Neutrophil (primary cell): ENCODE data around the gene IL17RC.

Experiments used
- H3K27ac ChIP-seq: fragments of 200-600 bp; sonication (generic); 2 replicates; pipeline ENCODE4 v1.5.1; 2016; ENCODE audit warnings: mild to moderate bottlenecking, moderate library complexity
- H3K27me3 ChIP-seq: fragments of 200-600 bp; sonication (generic); 2 replicates; pipeline ENCODE4 v1.6.0; 2016; ENCODE audit warnings: mild to moderate bottlenecking
- H3K36me3 ChIP-seq: fragments of 200-600 bp; sonication (generic); 2 replicates; pipeline ENCODE4 v1.5.1; 2017
- H3K4me1 ChIP-seq, 2 experiments: fragments of 200-600 bp in 1 of 2; sonication (generic) in 1 of 2; 1 replicate in 1 of 2; 2 replicates in 1 of 2; pipeline versions ENCODE4 v1.5.1 to v1.6.1; 2013 to 2016; ENCODE audit warnings: low read depth in 1 of 2, low read length in 1 of 2, mild to moderate bottlenecking in 1 of 2, moderate library complexity in 1 of 2; ENCODE audit not compliant: control insufficient read depth in 1 of 2, insufficient read depth in 1 of 2
- H3K4me3 ChIP-seq, 2 experiments: fragments of 200-600 bp in 1 of 2; sonication (generic) in 1 of 2; 1 replicate in 1 of 2; 2 replicates in 1 of 2; pipeline ENCODE4 v1.5.1; 2013 to 2016; ENCODE audit warnings: low read depth in 1 of 2, low read length in 1 of 2, mild to moderate bottlenecking in 1 of 2, moderate library complexity in 1 of 2
- H3K9me3 ChIP-seq: fragments of 200-600 bp; sonication (generic); 2 replicates; pipeline ENCODE4 v1.5.1; 2016
- TF ChIP-seq, protein P1 (sequence below): fragments of 200-600 bp; sonication (generic); IDR thresholded peaks from 2 replicates; pipeline ENCODE4 v1.5.1; 2016; ENCODE audit warnings: antibody characterized with exemption

IL17RC gene

GRCh38 chr3:9951126-9951525 lies 34.2 kb downstream of the IL17RC start:
- no peak overlapping the region for H3K4me3 ChIP-seq
- H3K4me1 ChIP-seq: peaks cover 15 to 16% of the 10 kb centered on the region in 2 experiments
- no peaks in the 10 kb centered on the region for H3K36me3 ChIP-seq
- H3K27ac ChIP-seq: no peak overlapping the region
- peaks cover 27% of the 10 kb centered on the region for H3K27me3 ChIP-seq
- TF ChIP-seq, protein P1, sequence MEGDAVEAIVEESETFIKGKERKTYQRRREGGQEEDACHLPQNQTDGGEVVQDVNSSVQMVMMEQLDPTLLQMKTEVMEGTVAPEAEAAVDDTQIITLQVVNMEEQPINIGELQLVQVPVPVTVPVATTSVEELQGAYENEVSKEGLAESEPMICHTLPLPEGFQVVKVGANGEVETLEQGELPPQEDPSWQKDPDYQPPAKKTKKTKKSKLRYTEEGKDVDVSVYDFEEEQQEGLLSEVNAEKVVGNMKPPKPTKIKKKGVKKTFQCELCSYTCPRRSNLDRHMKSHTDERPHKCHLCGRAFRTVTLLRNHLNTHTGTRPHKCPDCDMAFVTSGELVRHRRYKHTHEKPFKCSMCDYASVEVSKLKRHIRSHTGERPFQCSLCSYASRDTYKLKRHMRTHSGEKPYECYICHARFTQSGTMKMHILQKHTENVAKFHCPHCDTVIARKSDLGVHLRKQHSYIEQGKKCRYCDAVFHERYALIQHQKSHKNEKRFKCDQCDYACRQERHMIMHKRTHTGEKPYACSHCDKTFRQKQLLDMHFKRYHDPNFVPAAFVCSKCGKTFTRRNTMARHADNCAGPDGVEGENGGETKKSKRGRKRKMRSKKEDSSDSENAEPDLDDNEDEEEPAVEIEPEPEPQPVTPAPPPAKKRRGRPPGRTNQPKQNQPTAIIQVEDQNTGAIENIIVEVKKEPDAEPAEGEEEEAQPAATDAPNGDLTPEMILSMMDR: no peak
- H3K9me3 ChIP-seq: no peaks in the 10 kb centered on the region

GRCh38 chr3:9951598-9951961 lies 34.7 kb downstream of the IL17RC start:
- H3K36me3 ChIP-seq: no peaks in the 10 kb centered on the region
- H3K4me3 ChIP-seq: no peak overlapping the region
- H3K27me3 ChIP-seq: peaks cover 27% of the 10 kb centered on the region
- peaks cover 12 to 14% of the 10 kb centered on the region in 2 experiments for H3K4me1 ChIP-seq
- H3K9me3 ChIP-seq: no peaks in the 10 kb centered on the region
- TF ChIP-seq, protein P1: no peak
- H3K27ac ChIP-seq: no peak overlapping the region

DNA sequence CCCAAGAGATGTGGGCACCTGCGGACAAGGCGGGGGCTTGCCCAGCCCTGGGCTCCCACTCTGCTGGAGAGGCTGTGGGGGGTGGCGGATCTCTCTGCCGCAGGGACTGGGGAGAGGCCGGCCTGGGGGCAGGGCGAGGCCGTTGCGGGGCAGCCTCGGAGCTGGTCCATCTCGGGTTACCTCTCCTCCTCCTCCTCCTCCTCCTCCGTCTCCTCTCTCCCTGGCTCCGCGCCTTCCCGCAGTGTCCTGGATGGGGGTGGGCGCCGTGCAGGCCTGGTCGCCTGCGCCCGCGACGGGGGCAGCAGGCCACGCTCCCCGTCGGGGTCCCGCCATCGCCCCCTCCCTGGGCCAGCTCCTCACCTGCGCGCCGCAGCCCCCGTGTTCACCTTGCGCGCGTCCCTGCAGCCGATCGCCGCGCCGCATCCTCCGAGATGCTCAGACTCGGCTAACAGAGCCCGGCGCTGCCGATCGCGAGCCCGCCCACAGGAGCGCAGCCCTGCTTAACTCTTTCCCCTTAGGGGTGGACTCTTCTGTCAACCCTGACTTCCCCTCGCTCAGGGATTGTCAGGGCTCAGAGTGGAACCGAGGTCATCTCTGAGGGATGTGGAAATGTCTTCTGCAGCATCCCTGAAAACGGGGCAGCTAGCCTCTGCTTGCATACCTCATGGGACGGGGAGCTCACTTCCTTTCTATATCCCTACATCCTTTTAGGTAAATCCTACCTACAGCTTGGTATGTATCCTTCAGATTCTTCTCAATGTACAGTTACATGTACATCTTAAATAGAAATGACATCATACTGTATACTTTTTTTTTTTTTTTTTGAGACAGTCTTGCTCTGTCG lies 35.3 kb downstream of the IL17RC start, which contains the start of gene PRRT3:
PRRT3 (minus strand) TSS at position 447 of the 844 bp plus-strand sequence. CDS start 2,293 bp downstream, outside the sequence.
- no peaks in the 10 kb centered on the region for H3K36me3 ChIP-seq
- peaks cover 27% of the 10 kb centered on the region for H3K27me3 ChIP-seq
- H3K9me3 ChIP-seq: no peaks in the 10 kb centered on the region
- TF ChIP-seq, protein P1: no peak
- H3K4me3 ChIP-seq: no peak within 1 kb of the TSS
- H3K4me1 ChIP-seq: peaks cover 11 to 12% of the 10 kb centered on the region in 2 experiments
- no peak within 1 kb of the TSS for H3K27ac ChIP-seq

DNA sequence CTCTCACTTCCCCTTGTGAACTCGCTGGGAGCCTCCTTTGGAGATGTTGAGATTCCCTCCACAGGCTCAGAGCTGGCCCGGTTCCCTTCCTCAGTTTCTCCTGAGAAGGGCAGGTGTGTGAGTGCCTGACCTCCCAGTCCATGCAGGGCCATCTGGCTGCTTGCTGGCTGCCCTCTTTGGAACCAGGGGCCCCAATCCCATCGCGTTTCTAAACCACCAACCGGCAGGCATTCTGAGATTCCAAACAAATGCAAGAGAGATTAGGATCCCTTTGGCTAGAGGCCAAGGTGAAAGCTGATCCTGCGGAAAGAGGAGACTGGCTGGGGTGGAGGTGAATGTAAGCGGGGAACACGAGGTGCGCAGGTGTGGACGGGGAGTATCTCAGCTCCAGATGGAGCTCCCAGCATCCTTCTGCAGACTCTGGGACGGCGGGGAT lies 38.2 kb downstream of the IL17RC start:
- no peak overlapping the region for H3K4me3 ChIP-seq
- H3K36me3 ChIP-seq: no peaks in the 10 kb centered on the region
- no peak overlapping the region for H3K27ac ChIP-seq
- no peaks in the 10 kb centered on the region for H3K9me3 ChIP-seq
- peaks cover 27% of the 10 kb centered on the region for H3K27me3 ChIP-seq
- TF ChIP-seq, protein P1: no peak
- H3K4me1 ChIP-seq: peaks cover 11 to 12% of the 10 kb centered on the region in 2 experiments

GRCh38 chr3:9955611-9956352 lies 38.9 kb downstream of the IL17RC start:
- Histone ChIP-seq H3K27me3 (peaks cover 24% of the 10 kb centered on the region), H3K27ac (no peak overlapping the region), H3K9me3 (no peaks in the 10 kb centered on the region), H3K36me3 (no peaks in the 10 kb centered on the region), H3K4me1 (peaks cover 11 to 12% of the 10 kb centered on the region in 2 experiments), H3K4me3 (no peak overlapping the region)
- TF ChIP-seq, protein P1: no peak
